Hematopoietic multipotent progenitor cell treated with erythropoietin and hydrocortisone succinate and interleukin-3 and kit ligand, for 4 days (in vitro differentiated cells): ENCODE data around the gene LRRIQ1.
"Not testable (repeated sequence)": the region's sequence is repeated elsewhere in the genome, so short reads cannot be mapped to it uniquely, and the experiment has no call there.

Source experiments
- DNase-seq: peaks from one replicate; pipeline ENCODE4 v3.0.0-alpha.2; 2015

Gene LRRIQ1

GRCh38 chr12:85190728-85191127, 154.6 kb downstream of the LRRIQ1 start:
- DNase-seq: no peak

- DNase-seq: not testable (repeated sequence)
Measured at GRCh38 chr12:85203809-85204208, 167.7 kb downstream of the LRRIQ1 start.

GRCh38 chr12:85206543-85206942, 170.4 kb downstream of the LRRIQ1 start:
- DNase-seq: no peak

GRCh38 chr12:85224339-85224738, 188.2 kb downstream of the LRRIQ1 start:
- DNase-seq: not testable (repeated sequence)

GRCh38 chr12:85225501-85225900, 189.3 kb downstream of the LRRIQ1 start:
- no peak for DNase-seq

- DNase-seq: no peak
Measured at GRCh38 chr12:85237327-85237726, 201.2 kb downstream of the LRRIQ1 start.

GRCh38 chr12:85244561-85244960, 208.4 kb downstream of the LRRIQ1 start:
- DNase-seq: no peak

GRCh38 chr12:85253853-85254252, 217.7 kb downstream of the LRRIQ1 start:
- no peak for DNase-seq

GRCh38 chr12:85257671-85258070, 221.5 kb downstream of the LRRIQ1 start:
- DNase-seq: no peak

GRCh38 chr12:85260447-85260846, 224.3 kb downstream of the LRRIQ1 start:
- no peak for DNase-seq

GRCh38 chr12:85260896-85261295, 224.7 kb downstream of the LRRIQ1 start:
- DNase-seq: no peak

- DNase-seq: no peak
Measured at GRCh38 chr12:85266356-85266755, 230.2 kb downstream of the LRRIQ1 start.

GRCh38 chr12:85273381-85274314, 237.5 kb downstream of the LRRIQ1 start:
- no peak for DNase-seq

- DNase-seq: no peak
Measured at GRCh38 chr12:85274315-85274651, 238.1 kb downstream of the LRRIQ1 start.

GRCh38 chr12:85275374-85275773, 239.2 kb downstream of the LRRIQ1 start:
- DNase-seq: peak; percentile 65

- no peak for DNase-seq
Measured at GRCh38 chr12:85277191-85277590, 241.0 kb downstream of the LRRIQ1 start.

GRCh38 chr12:85277900-85278597, 241.9 kb downstream of the LRRIQ1 start:
- no peak for DNase-seq

- DNase-seq: no peak
Measured at GRCh38 chr12:85278598-85279448, 242.7 kb downstream of the LRRIQ1 start.

GRCh38 chr12:85279449-85280164, 243.5 kb downstream of the LRRIQ1 start:
- no peak for DNase-seq

GRCh38 chr12:85280165-85280983, 244.2 kb downstream of the LRRIQ1 start, which contains the start of gene ALX1:
TSS of gene ALX1 (plus strand) at chr12:85280220. CDS start at chr12:85280262, 42 bp downstream.
- DNase-seq: peak; percentile 21

GRCh38 chr12:85280984-85281630, 245.0 kb downstream of the LRRIQ1 start:
- no peak for DNase-seq
